Chondrocyte (in vitro differentiated cells): ENCODE data around the gene BICD2. TPM values are rescaled to one million over a fixed set of nuclear protein-coding genes. Genes with fewer than 3 reads are reported as not detected.

ENCODE experiments used
- DNase-seq: peaks from one replicate; pipeline ENCODE4 v3.0.0; 2021; ENCODE audit warnings: mixed read lengths, low spot score
- H3K27ac Mint-ChIP-seq: one replicate; pipeline ENCODE4 v1.8.0; 2021; ENCODE audit warnings: mild to moderate bottlenecking, moderate library complexity, mixed read lengths; ENCODE audit not compliant: unreplicated experiment
- H3K27me3 Mint-ChIP-seq: 2 replicates; pipeline ENCODE4 v1.8.0; 2021; ENCODE audit warnings: low read depth, mixed read lengths
- H3K36me3 Mint-ChIP-seq: 2 replicates; pipeline ENCODE4 v1.8.0; 2021; ENCODE audit warnings: low read depth, mixed read lengths
- H3K4me1 Mint-ChIP-seq: 2 replicates; pipeline ENCODE4 v1.8.0; 2021; ENCODE audit warnings: low read depth, mild to moderate bottlenecking, mixed read lengths
- H3K4me3 Mint-ChIP-seq: one replicate; pipeline ENCODE4 v1.8.0; 2021; ENCODE audit warnings: mild to moderate bottlenecking, moderate library complexity, mixed read lengths; ENCODE audit not compliant: unreplicated experiment
- H3K9me3 Mint-ChIP-seq: 2 replicates; pipeline ENCODE4 v1.8.0; 2021; ENCODE audit warnings: low read depth, mixed read lengths
- CTCF ChIP-seq: fragments of 200-600 bp; sonication (generic); IDR thresholded peaks from 2 replicates; pipeline ENCODE4 v1.5.0; 2021; ENCODE audit warnings: antibody characterized with exemption, mild to moderate bottlenecking, moderate library complexity
- total RNA-seq: library from RNA; stranded (reverse); gene quantifications from 3 replicates; pipeline ENCODE4 v1.2.1, GENCODE V29; 2021

Gene BICD2
- total RNA-seq, 1 donor from 2014 or later, result 41.9 TPM

- TF ChIP-seq CTCF, result peak; percentile 100
- peaks cover 44% of the 10 kb centered on the region for H3K4me1 Mint-ChIP-seq
- H3K27ac Mint-ChIP-seq, result peak overlapping the region; percentile 96
- H3K4me3 Mint-ChIP-seq, result peak overlapping the region; percentile 84
- DNase-seq, result peak; percentile 99
- H3K27me3 Mint-ChIP-seq, result no peaks in the 10 kb centered on the region
- H3K36me3 Mint-ChIP-seq, result no peaks in the 10 kb centered on the region
- H3K9me3 Mint-ChIP-seq, result no peaks in the 10 kb centered on the region
Observed at GRCh38 chr9:92764988-92765936, 629 bp upstream of the BICD2 start.

DNA sequence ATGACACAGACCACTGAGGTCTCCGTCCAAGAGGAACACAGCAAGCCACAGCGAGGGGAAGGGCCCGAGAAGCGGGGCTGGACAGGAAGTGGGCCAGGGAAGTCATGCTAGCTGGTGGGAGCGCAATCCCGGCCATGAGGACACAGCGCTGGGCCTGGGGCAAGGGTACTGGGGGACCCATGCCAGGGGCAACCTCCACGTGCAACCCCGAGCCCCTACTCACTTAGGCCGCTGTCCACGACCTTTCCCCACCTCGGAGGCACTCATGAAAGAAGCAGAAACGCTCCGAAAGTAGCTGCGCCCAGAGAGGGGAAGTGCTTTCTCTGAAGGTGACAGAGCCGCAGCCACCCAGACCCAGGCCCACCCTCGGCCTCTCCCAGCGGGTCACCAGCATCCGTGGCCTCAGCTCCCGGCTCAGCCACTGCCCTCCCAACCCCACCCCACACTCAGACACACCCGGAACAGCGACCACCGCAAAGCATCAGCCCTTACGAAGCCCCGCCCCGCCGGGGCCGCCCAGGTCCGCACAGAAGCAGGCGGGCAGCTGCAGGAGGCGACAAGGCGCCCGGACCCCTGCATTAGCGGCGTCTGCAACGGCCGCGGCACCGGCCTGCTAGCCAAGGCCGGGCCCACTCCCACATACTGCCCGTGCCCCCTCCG lies 782 bp downstream of the BICD2 start:
- Mint-ChIP-seq H3K9me3 (no peaks in the 10 kb centered on the region), H3K27me3 (no peaks in the 10 kb centered on the region), H3K27ac (peak overlapping the region; percentile 79), H3K4me3 (peak overlapping the region; percentile 89), H3K4me1 (peaks cover 46% of the 10 kb centered on the region), H3K36me3 (no peaks in the 10 kb centered on the region)
- no peak for TF ChIP-seq CTCF
- DNase-seq, result no peak

- H3K4me1 Mint-ChIP-seq, result peaks cover 46% of the 10 kb centered on the region
- no peak for TF ChIP-seq CTCF
- peak overlapping the region; percentile 89 for H3K4me3 Mint-ChIP-seq
- H3K27me3 Mint-ChIP-seq, result no peaks in the 10 kb centered on the region
- H3K36me3 Mint-ChIP-seq, result no peaks in the 10 kb centered on the region
- no peak for DNase-seq
- no peaks in the 10 kb centered on the region for H3K9me3 Mint-ChIP-seq
- H3K27ac Mint-ChIP-seq, result peak overlapping the region; percentile 79
Observed at GRCh38 chr9:92762781-92763708, 1.6 kb downstream of the BICD2 start.

- Mint-ChIP-seq H3K9me3 (no peaks in the 10 kb centered on the region), H3K4me1 (peaks cover 46% of the 10 kb centered on the region), H3K4me3 (peak overlapping the region; percentile 89), H3K36me3 (no peaks in the 10 kb centered on the region), H3K27ac (no peak overlapping the region), H3K27me3 (no peaks in the 10 kb centered on the region)
- no peak for DNase-seq
- no peak for TF ChIP-seq CTCF
Observed at GRCh38 chr9:92762196-92762595, 2.4 kb downstream of the BICD2 start.
